DOHH2 (cell line): ENCODE results near the gene MTARC1.

ENCODE experiments used
- H3F3A ChIP-seq: fragments of 200-600 bp; sonication (generic), shearing (Covaris generic); 2 replicates; pipeline ENCODE4 v1.6.0; 2016; ENCODE audit warnings: antibody characterized with exemption, mild to moderate bottlenecking; ENCODE audit not compliant: control insufficient read depth, insufficient read depth
- H3K27ac ChIP-seq: fragments of 200-600 bp; sonication (generic); 2 replicates; pipeline ENCODE4 v1.5.1; 2014; ENCODE audit warnings: low read depth, mild to moderate bottlenecking, low read length, moderate library complexity
- H3K27me3 ChIP-seq: fragments of 200-600 bp; sonication (generic); 2 replicates; pipeline ENCODE4 v1.6.1; 2014; ENCODE audit warnings: mild to moderate bottlenecking, low read length, mixed read lengths; ENCODE audit not compliant: control insufficient read depth
- H3K36me3 ChIP-seq: fragments of 200-600 bp; sonication (generic); 2 replicates; pipeline ENCODE4 v1.6.1; 2014; ENCODE audit warnings: mild to moderate bottlenecking, low read length, moderate library complexity, mixed read lengths; ENCODE audit not compliant: control insufficient read depth
- H3K4me1 ChIP-seq: fragments of 200-600 bp; sonication (generic); 2 replicates; pipeline ENCODE4 v1.6.1; 2014; ENCODE audit warnings: mild to moderate bottlenecking, low read length, mixed read lengths; ENCODE audit not compliant: control insufficient read depth
- H3K4me2 ChIP-seq: fragments of 200-600 bp; sonication (generic); 2 replicates; pipeline ENCODE4 v1.6.0; 2014; ENCODE audit warnings: mild to moderate bottlenecking, low read length, moderate library complexity
- H3K4me3 ChIP-seq: fragments of 200-600 bp; sonication (generic); 2 replicates; pipeline ENCODE4 v1.5.1; 2014; ENCODE audit warnings: mild to moderate bottlenecking, low read length, mixed read lengths
- H3K79me2 ChIP-seq: fragments of 200-600 bp; sonication (generic); 2 replicates; pipeline ENCODE4 v1.6.1; 2014; ENCODE audit warnings: mild to moderate bottlenecking, low read length, mixed read lengths; ENCODE audit not compliant: control insufficient read depth
- H3K9me2 ChIP-seq: fragments of 200-600 bp; sonication (generic); replicated peaks from 2 replicates; pipeline ENCODE4 v1.6.1; 2014; ENCODE audit warnings: mild to moderate bottlenecking, low read length, mixed read lengths; ENCODE audit not compliant: control insufficient read depth
- H3K9me3 ChIP-seq: fragments of 200-600 bp; sonication (generic); 2 replicates; pipeline ENCODE4 v1.6.1; 2014; ENCODE audit warnings: antibody characterized with exemption, low read length, mixed read lengths; ENCODE audit not compliant: control insufficient read depth, insufficient read depth
- H4K20me1 ChIP-seq: fragments of 200-600 bp; sonication (generic); 2 replicates; pipeline ENCODE4 v1.6.0; 2014; ENCODE audit warnings: low read depth, mild to moderate bottlenecking, antibody characterized with exemption, low read length, moderate library complexity; ENCODE audit not compliant: control insufficient read depth, insufficient read depth
- CTCF ChIP-seq: fragments of 200-600 bp; sonication (generic); IDR thresholded peaks from one replicate; pipeline ENCODE4 v1.5.1; 2014; ENCODE audit warnings: antibody characterized with exemption, mild to moderate bottlenecking, low read depth, low read length; ENCODE audit not compliant: poor library complexity, severe bottlenecking
- EZH2phosphoT487 ChIP-seq: fragments of 200-600 bp; sonication (generic); IDR thresholded peaks from 2 replicates; pipeline ENCODE4 v1.6.1; 2017; ENCODE audit warnings: borderline replicate concordance, mild to moderate bottlenecking, antibody characterized with exemption, low read length, moderate library complexity, mixed read lengths

MTARC1 gene

DNA sequence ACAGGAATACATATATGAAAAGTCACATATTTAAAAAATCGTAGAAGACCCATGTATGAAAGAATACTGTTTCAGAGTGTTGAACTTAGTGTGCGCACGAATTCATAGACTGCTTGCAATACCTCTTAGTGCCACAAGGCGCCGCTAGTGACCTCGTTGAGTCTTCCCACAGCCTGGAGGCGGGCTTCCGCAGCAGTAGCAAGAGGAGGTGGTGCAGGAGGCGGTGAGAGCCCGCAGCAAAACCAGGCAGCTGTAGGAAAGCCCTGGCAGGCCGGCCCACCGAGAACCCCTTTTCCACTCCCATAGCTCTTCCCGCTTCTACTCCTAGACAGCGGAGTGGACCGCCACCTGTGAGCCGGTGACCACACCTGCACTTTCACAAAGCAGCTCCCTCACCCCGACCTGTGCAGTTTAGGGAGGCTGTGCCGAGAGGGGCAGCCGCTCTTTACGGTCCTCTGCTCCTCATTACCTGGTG lies 23.5 kb downstream of the MTARC1 start:
- Histone ChIP-seq H3K4me2 (peak overlapping the region; percentile 54), H3K79me2 (no peaks in the 10 kb centered on the region), H3K9me3 (no peaks in the 10 kb centered on the region), H3K4me3 (peak overlapping the region; percentile 44), H3K9me2 (no peaks in the 10 kb centered on the region), H3K27me3 (peaks cover 7% of the 10 kb centered on the region; the same call in 1 of the 2 replicates), H3K36me3 (no peaks in the 10 kb centered on the region), H3K4me1 (no peaks in the 10 kb centered on the region), H3F3A (no peaks in the 10 kb centered on the region), H3K27ac (no peak overlapping the region), H4K20me1 (0 out of 2 replicates have a peak, but pooled peaks cover 3% of the 10 kb centered on the region)
- TF ChIP-seq EZH2phosphoT487 = no peak
- TF ChIP-seq CTCF = peak; percentile 83

- H3K27me3 ChIP-seq = peaks cover 7% of the 10 kb centered on the region; the same call in 1 of the 2 replicates
- no peaks in the 10 kb centered on the region for H3K9me2 ChIP-seq
- no peaks in the 10 kb centered on the region for H3K36me3 ChIP-seq
- 0 out of 2 replicates have a peak, but pooled peaks cover 3% of the 10 kb centered on the region for H4K20me1 ChIP-seq
- no peaks in the 10 kb centered on the region for H3K9me3 ChIP-seq
- no peaks in the 10 kb centered on the region for H3K4me1 ChIP-seq
- no peaks in the 10 kb centered on the region for H3K79me2 ChIP-seq
- H3F3A ChIP-seq = no peaks in the 10 kb centered on the region
- TF ChIP-seq EZH2phosphoT487 = no peak
- no peak for TF ChIP-seq CTCF
- no peak overlapping the region for H3K27ac ChIP-seq
- no peak overlapping the region for H3K4me2 ChIP-seq
- H3K4me3 ChIP-seq = no peak overlapping the region
These were observed 24.2 kb downstream of the MTARC1 start for GRCh38 chr1:220810963-220811362.

- Histone ChIP-seq H3K4me1 (no peaks in the 10 kb centered on the region), H3K9me2 (no peaks in the 10 kb centered on the region), H3K27me3 (0 out of 2 replicates have a peak, but pooled peaks cover 4% of the 10 kb centered on the region), H3K36me3 (no peaks in the 10 kb centered on the region), H3K79me2 (no peaks in the 10 kb centered on the region), H3F3A (no peaks in the 10 kb centered on the region), H3K4me3 (no peak overlapping the region), H3K27ac (no peak overlapping the region), H3K9me3 (no peaks in the 10 kb centered on the region), H4K20me1 (0 out of 2 replicates have a peak, but pooled peaks cover 3% of the 10 kb centered on the region), H3K4me2 (no peak overlapping the region)
- no peak for TF ChIP-seq EZH2phosphoT487
- TF ChIP-seq CTCF = no peak
These were observed 25.0 kb downstream of the MTARC1 start for GRCh38 chr1:220811695-220812094.

DNA sequence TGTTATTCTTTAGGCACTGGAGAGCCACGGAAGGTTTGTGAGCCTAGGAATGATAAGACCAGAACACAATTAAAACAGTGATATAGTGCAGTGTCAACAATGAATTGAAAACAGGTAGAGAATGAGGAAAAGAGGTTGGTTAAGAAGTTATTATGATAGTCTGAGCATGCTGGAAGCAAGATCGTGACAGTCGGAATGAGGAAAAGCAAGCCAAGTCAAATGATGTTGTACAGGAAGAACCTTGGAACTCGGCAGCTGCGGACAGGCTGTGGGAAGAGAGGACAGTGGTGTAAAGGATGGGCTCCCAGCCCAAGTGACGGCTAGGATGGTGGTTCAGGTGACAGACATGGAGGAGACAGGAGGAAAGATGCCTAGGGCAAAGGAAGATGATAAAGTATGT lies 25.6 kb downstream of the MTARC1 start:
- H3K9me3 ChIP-seq = no peaks in the 10 kb centered on the region
- TF ChIP-seq CTCF = no peak
- no peak for TF ChIP-seq EZH2phosphoT487
- no peaks in the 10 kb centered on the region for H3K4me1 ChIP-seq
- H3K4me3 ChIP-seq = no peak overlapping the region
- no peak overlapping the region for H3K27ac ChIP-seq
- H3K27me3 ChIP-seq = 0 out of 2 replicates have a peak, but pooled peaks cover 4% of the 10 kb centered on the region
- no peaks in the 10 kb centered on the region for H3K9me2 ChIP-seq
- H4K20me1 ChIP-seq = 0 out of 2 replicates have a peak, but pooled peaks cover 3% of the 10 kb centered on the region
- H3F3A ChIP-seq = no peaks in the 10 kb centered on the region
- H3K4me2 ChIP-seq = no peak overlapping the region
- no peaks in the 10 kb centered on the region for H3K79me2 ChIP-seq
- no peaks in the 10 kb centered on the region for H3K36me3 ChIP-seq
